NCI-H1694 treated with DMSO at 0.1 percent for 48 hours (cell line): Measurements from ENCODE around the gene ZNF573.

Experiments used
- DNase-seq: peaks from one replicate; lab custom pipeline; 2025; lab: John Stamatoyannopoulos, UW

ZNF573 gene

GRCh38 chr19:37695144-37695899, 84.1 kb downstream of the ZNF573 start:
- DNase-seq: no peak

- no peak for DNase-seq
These were observed 86.3 kb downstream of the ZNF573 start for GRCh38 chr19:37692956-37693620.

- no peak for DNase-seq
These were observed 87.4 kb downstream of the ZNF573 start for GRCh38 chr19:37691881-37692504.
